HAP-1 (cell line): ENCODE results near the gene MT1G.

Experiments
- DNase-seq, 2 experiments: peaks; one replicate each; pipeline ENCODE4 v3.0.0-alpha.2; 2016 to 2020; ENCODE audit warnings: low spot score in 2 of 2
- H3K27me3 ChIP-seq: fragments of 250-450 bp; sonication (Bioruptor Pico); 2 replicates; pipeline ENCODE4 v1.5.1; 2020; ENCODE audit warnings: low read depth, mild to moderate bottlenecking, moderate library complexity
- H3K36me3 ChIP-seq: fragments of 250-450 bp; sonication (Bioruptor Pico); replicated peaks from 2 replicates; pipeline ENCODE4 v1.5.1; 2020; ENCODE audit warnings: mild to moderate bottlenecking
- H3K4me1 ChIP-seq: fragments of 250-450 bp; sonication (Bioruptor Pico); 2 replicates; pipeline ENCODE4 v1.5.1; 2020; ENCODE audit warnings: mild to moderate bottlenecking
- H3K4me3 ChIP-seq: fragments of 250-450 bp; sonication (Bioruptor Pico); 2 replicates; pipeline ENCODE4 v1.5.1; 2020; ENCODE audit warnings: mild to moderate bottlenecking, moderate library complexity
- H3K9me3 ChIP-seq: fragments of 250-450 bp; sonication (Bioruptor Pico); 2 replicates; pipeline ENCODE4 v1.5.1; 2020; ENCODE audit warnings: mild to moderate bottlenecking, moderate library complexity
- in situ Hi-C: fragments of 300-500 bp; cut with MboI; formaldehyde crosslinking; loops from 3 replicates; pipeline ENCODE4 v1.14.3; 2020; ENCODE audit warnings: low sequenced_read_pairs, inconsistent platforms, mixed read lengths

Gene MT1G

DNA sequence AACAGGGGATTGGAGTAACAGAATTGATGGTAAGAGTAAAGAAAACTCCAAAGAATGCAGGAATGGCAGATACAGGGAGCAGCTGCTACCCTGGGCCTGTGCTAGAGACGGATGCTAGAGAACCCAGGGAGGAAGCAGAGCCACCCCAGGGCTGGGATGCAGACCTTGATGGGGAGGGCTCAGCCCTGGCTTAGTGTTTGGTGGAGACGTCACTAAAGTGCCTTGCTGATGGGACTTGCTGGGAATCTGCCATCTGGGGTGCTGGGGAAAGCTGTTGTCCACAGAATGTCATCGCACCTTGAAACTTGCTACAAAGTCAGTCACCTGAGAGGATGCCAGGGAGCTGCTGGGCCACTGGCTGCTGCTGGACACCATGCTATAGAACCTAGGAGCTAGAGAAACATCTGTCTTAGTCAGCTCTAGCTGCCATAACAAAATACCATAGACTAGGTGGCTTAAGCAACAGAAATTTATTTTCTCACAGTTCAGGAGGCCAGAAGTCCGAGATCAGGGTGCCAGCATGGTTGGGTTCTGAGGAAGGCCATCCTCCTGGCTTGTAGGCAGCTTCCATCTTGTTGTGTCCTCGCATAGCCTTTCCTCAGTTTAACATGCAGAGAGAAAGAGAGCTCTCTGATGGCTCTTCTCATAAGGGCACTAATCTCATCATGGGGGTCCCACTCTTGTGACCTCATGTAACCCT is 29.7 kb upstream of the MT1G start:
- Histone ChIP-seq H3K36me3 (no peaks in the 10 kb centered on the region), H3K27me3 (no peaks in the 10 kb centered on the region), H3K9me3 (no peaks in the 10 kb centered on the region), H3K4me1 (peaks cover 3% of the 10 kb centered on the region; the same call in 1 of the 2 replicates), H3K4me3 (no peak overlapping the region)
- in situ Hi-C loops, result no loop called here
- DNase-seq, result no peak

DNA sequence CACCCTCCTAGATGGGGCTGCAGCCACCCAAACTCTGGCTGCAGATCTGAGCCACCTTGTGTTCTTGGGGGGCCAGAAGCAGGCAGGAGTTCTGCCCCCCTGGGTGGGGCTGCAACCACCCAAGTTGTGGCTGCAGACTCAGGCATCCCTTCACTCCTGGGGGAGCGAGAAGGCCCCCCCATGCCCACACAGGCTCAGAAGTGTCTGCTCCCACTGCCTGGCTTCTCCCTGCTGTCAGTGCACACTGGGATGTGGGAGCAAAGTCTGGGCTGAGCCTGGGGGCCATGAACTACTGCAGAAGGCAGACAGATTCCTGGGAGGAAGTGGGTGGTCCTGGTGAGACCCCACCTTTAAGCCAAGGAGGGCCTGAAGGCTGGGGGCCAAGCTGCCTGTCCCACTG is 27.4 kb upstream of the MT1G start:
- H3K4me1 ChIP-seq, result no peaks in the 10 kb centered on the region; the same call in 1 of the 2 replicates
- H3K27me3 ChIP-seq, result no peaks in the 10 kb centered on the region
- in situ Hi-C loops, result no loop called here
- no peak overlapping the region for H3K4me3 ChIP-seq
- no peaks in the 10 kb centered on the region for H3K9me3 ChIP-seq
- H3K36me3 ChIP-seq, result no peaks in the 10 kb centered on the region
- no peak for DNase-seq

DNA sequence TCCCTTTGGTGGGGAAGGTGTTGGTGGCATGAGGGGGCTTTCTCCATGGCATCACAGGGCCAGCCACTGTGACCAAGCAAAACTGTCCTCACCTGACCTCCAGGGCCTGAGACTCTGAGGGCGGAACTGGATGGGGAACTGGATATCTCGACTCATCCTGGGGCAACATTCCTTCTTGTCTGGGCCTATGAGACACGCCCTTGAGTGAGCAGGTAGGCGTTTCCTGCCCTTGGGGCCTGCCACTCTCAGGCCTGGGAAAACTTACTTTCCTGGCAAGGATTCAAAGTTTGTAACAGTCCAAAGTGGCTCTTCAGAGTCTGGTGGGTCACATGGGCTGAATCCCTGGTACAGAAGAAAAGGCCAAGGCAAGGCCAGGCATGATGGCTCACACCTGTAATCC is 24.0 kb upstream of the MT1G start:
- in situ Hi-C loops, result no loop called here
- no peaks in the 10 kb centered on the region for H3K27me3 ChIP-seq
- H3K9me3 ChIP-seq, result no peaks in the 10 kb centered on the region
- peak in 1 of 2 experiments; percentile 48 for DNase-seq
- H3K4me3 ChIP-seq, result no peak overlapping the region
- no peaks in the 10 kb centered on the region for H3K36me3 ChIP-seq
- H3K4me1 ChIP-seq, result no peaks in the 10 kb centered on the region; the same call in 1 of the 2 replicates

GRCh38 chr16:56690420-56691122 is 22.7 kb upstream of the MT1G start:
- Histone ChIP-seq H3K9me3 (no peaks in the 10 kb centered on the region), H3K4me1 (no peaks in the 10 kb centered on the region; the same call in 1 of the 2 replicates), H3K27me3 (no peaks in the 10 kb centered on the region), H3K4me3 (no peak overlapping the region), H3K36me3 (no peaks in the 10 kb centered on the region)
- DNase-seq, result no peak
- in situ Hi-C loops, result no loop called here

- H3K9me3 ChIP-seq, result no peaks in the 10 kb centered on the region
- H3K27me3 ChIP-seq, result no peaks in the 10 kb centered on the region
- no peak for DNase-seq
- in situ Hi-C loops, result no loop called here
- H3K4me3 ChIP-seq, result no peak overlapping the region
- no peaks in the 10 kb centered on the region for H3K36me3 ChIP-seq
- no peaks in the 10 kb centered on the region; the same call in 1 of the 2 replicates for H3K4me1 ChIP-seq
Measured at GRCh38 chr16:56689171-56689570, 21.3 kb upstream of the MT1G start.

- in situ Hi-C loops, result no loop called here
- no peak for DNase-seq
Measured at GRCh38 chr16:56688762-56689161, 20.9 kb upstream of the MT1G start.

DNA sequence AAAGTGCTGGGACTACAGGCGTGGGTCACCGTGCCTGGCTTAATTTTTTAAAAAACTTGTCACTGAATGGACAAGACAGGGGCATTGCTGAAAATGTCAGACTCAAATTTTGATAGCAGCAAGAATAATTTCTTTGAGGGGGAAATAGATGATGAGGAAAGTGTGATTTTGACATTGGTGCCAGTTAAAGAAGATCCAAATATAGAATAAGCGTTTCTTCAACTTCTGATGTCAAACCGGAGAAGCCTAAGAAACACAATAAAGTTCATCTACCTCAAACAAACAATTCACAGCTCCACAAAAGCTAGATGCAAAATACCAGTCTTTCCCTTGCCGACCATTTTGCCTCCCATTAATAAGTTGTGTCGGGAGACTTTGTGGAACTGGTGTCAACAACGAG is 18.9 kb upstream of the MT1G start:
- no peaks in the 10 kb centered on the region for H3K27me3 ChIP-seq
- H3K36me3 ChIP-seq, result no peaks in the 10 kb centered on the region; the same call in 1 of the 2 replicates
- H3K4me3 ChIP-seq, result no peak overlapping the region
- DNase-seq, result no peak
- in situ Hi-C loops, result no loop called here
- H3K4me1 ChIP-seq, result peaks cover 1% of the 10 kb centered on the region
- H3K9me3 ChIP-seq, result no peaks in the 10 kb centered on the region

More at GRCh38 chr16:56688762-56689161, 20.9 kb upstream of the MT1G start:
- Histone ChIP-seq H3K4me1 (no peaks in the 10 kb centered on the region; the same call in 1 of the 2 replicates), H3K4me3 (no peak overlapping the region), H3K9me3 (no peaks in the 10 kb centered on the region), H3K27me3 (no peaks in the 10 kb centered on the region), H3K36me3 (no peaks in the 10 kb centered on the region)

DNA sequence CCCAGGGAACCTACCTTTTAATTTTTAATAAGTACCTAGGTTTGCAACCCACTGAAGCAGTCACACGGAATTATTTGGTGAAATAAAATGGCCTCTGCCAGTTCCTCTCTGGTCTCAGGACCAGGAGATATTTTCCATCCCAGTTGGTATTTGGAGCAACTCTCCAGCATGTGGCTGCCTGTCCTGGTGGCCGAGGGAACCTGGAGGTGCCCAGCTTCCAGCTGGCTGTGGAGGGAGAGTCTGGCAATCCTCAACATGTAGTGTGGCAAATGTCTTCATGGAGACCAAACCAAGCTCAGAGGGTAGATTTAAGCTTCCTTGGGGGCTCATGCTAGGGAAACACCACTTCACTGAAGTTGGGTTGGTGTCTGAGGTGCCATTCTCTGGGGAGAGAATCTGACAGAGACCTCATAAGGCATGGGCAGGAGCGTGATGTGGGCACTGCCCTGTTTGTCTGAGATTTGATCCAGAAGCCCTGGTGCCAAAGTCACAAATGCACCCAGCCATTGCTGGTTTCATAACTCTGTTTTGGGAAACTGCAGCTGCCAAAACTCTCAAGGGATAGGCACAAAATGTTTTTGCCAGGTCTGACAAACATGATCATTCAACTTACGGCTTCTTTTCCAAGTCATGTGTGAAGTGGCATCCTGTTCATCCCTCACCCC is 17.2 kb upstream of the MT1G start:
- DNase-seq, result no peak
- no peaks in the 10 kb centered on the region; the same call in 1 of the 2 replicates for H3K36me3 ChIP-seq
- in situ Hi-C loops, result no loop called here
- H3K27me3 ChIP-seq, result no peaks in the 10 kb centered on the region
- H3K4me3 ChIP-seq, result no peak overlapping the region
- no peaks in the 10 kb centered on the region for H3K9me3 ChIP-seq
- peaks cover 4% of the 10 kb centered on the region; the same call in 1 of the 2 replicates for H3K4me1 ChIP-seq

GRCh38 chr16:56684256-56684925 is 16.5 kb upstream of the MT1G start:
- no peak for DNase-seq
- no peaks in the 10 kb centered on the region for H3K9me3 ChIP-seq
- H3K4me1 ChIP-seq, result peaks cover 4% of the 10 kb centered on the region; the same call in 1 of the 2 replicates
- no peaks in the 10 kb centered on the region for H3K27me3 ChIP-seq
- H3K4me3 ChIP-seq, result no peak overlapping the region
- in situ Hi-C loops, result no loop called here
- no peaks in the 10 kb centered on the region; the same call in 1 of the 2 replicates for H3K36me3 ChIP-seq

- Histone ChIP-seq H3K4me3 (peak overlapping the region; percentile 46), H3K4me1 (peaks cover 4% of the 10 kb centered on the region; the same call in 1 of the 2 replicates), H3K27me3 (no peaks in the 10 kb centered on the region), H3K9me3 (no peaks in the 10 kb centered on the region), H3K36me3 (no peaks in the 10 kb centered on the region; the same call in 1 of the 2 replicates)
- in situ Hi-C loops, result no loop called here
- no peak for DNase-seq
Measured at GRCh38 chr16:56683424-56684172, 15.7 kb upstream of the MT1G start.

DNA sequence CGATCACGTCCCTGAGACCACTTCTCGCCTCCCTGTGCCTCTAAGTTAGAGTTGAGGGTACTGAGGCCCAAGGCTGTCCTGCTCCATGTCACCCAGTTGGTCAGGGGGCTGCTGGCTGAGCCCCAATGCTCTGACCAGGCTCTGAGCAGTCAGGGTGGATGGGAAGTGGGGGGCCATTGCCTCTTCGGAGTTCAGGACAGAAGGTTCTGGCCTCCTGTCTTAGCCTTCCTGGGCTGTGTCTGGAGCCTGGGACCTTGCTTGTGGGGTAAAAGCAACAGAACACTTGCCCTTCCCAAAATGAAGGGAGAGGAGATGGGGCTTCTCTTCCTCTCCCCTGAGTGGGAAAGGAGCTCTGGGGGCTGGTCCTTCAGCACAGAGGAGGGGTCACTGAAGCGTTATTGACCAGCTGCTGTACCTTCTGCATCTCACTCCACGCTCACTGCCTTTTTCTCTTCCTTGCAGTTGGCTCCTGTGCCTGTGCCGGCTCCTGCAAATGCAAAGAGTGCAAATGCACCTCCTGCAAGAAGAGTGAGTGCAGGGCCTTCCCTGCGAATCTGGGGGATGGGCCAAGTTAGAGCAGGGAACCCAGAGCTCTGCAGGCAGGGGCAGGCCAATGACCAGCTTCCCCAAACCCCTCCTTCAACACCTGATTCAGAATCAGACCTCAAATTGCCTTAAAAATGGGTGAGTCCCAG is 15.0 kb upstream of the MT1G start:
- in situ Hi-C loops, result no loop called here

DNA sequence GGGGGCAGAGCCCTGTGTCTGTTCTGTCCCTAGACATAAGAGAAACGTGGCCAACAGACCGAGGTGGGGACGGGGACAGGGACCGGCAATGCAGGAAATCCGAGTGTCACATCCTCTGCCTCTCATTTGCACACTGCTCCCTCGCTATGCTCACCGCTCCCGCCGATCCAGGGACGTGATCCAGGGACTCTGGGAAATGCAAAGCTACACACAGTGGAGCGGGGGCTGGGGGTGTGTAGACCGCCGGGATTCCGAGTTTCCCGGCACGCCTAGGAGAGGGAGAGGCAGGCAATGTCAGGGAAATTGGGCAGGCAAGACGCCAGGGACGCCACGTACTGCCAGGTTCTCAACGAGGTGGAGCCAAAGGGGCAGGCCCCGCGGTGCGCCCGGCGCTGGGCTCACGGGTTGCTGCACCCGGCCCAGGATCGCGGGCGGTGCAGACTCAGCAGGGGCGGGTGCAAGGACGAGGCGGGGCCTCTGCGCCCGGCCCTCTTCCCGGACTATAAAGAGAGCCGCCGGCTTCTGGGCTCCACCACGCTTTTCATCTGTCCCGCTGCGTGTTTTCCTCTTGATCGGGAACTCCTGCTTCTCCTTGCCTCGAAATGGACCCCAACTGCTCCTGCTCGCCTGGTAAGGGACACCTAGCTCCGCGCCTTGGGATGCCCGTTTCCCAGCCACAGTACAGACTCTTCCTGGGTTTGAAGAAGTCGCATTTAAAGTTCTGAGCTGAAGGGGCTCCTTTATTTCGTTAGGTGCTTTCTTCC is 14.3 kb upstream of the MT1G start, which contains the start of gene MT1X:
TSS of gene MT1X (plus strand) at position 532 of the 764 bp plus-strand sequence. CDS start at position 603, 71 bp downstream.
- H3K4me3 ChIP-seq, result peak within 1 kb of the TSS; percentile 46
- H3K4me1 ChIP-seq, result peaks cover 4% of the 10 kb centered on the region; the same call in 1 of the 2 replicates

More for the DNA sequence above, 15.0 kb upstream of the MT1G start:
- no peaks in the 10 kb centered on the region; the same call in 1 of the 2 replicates for H3K36me3 ChIP-seq
- peak; percentile 11 to 40 for DNase-seq
- peaks cover 4% of the 10 kb centered on the region; the same call in 1 of the 2 replicates for H3K4me1 ChIP-seq
- H3K4me3 ChIP-seq, result peak overlapping the region; percentile 46
- H3K9me3 ChIP-seq, result no peaks in the 10 kb centered on the region
- H3K27me3 ChIP-seq, result no peaks in the 10 kb centered on the region

More for the DNA sequence above, 14.3 kb upstream of the MT1G start, which contains the start of gene MT1X:
- H3K9me3 ChIP-seq, result no peaks in the 10 kb centered on the region
- no peaks in the 10 kb centered on the region; the same call in 1 of the 2 replicates for H3K36me3 ChIP-seq
- no peaks in the 10 kb centered on the region for H3K27me3 ChIP-seq
- peak; percentile 88 to 94 for DNase-seq
- in situ Hi-C loops, result no loop called here
